WTC11 (cell line): ENCODE measurements around the gene EPHA6. TPM values are rescaled to one million over a fixed set of nuclear protein-coding genes. Genes with fewer than 3 reads are reported as not detected.

Source experiments
- ATAC-seq: fragments of 200-7000 bp; cut with Tn5 transposase; 2 replicates; pipeline ENCODE4 v1.10.0; 2021; ENCODE audit warnings: mild to moderate bottlenecking, moderate library complexity
- CTCF ChIA-PET: fragments of 300-600 bp; sonication (Branson Sonifier 250); formaldehyde crosslinking; loops from one replicate; lab custom pipeline; 2021; ENCODE audit warnings: antibody characterized with exemption; lab: Charles Lee
- POLR2A ChIA-PET: fragments of 350-600 bp; sonication (Branson Sonifier 250); formaldehyde crosslinking; loops from one replicate; lab custom pipeline; 2021; ENCODE audit warnings: antibody characterized with exemption; lab: Charles Lee
- DNase-seq: peaks from one replicate; pipeline ENCODE4 v3.0.0; 2021; ENCODE audit warnings: low spot score
- H3K27ac Mint-ChIP-seq: 2 replicates; pipeline ENCODE4 v1.8.0; 2021; ENCODE audit warnings: mixed read lengths
- H3K27me3 Mint-ChIP-seq: 2 replicates; pipeline ENCODE4 v1.8.0; 2021; ENCODE audit warnings: low read depth, mild to moderate bottlenecking, moderate library complexity, mixed read lengths
- H3K36me3 Mint-ChIP-seq: 2 replicates; pipeline ENCODE4 v1.8.0; 2021; ENCODE audit warnings: mixed read lengths
- H3K4me1 Mint-ChIP-seq: 2 replicates; pipeline ENCODE4 v1.8.0; 2022; ENCODE audit warnings: mixed read lengths
- H3K4me3 Mint-ChIP-seq: 2 replicates; pipeline ENCODE4 v1.8.0; 2021; ENCODE audit warnings: mild to moderate bottlenecking, moderate library complexity, mixed read lengths
- H3K9me3 Mint-ChIP-seq: 2 replicates; pipeline ENCODE4 v1.8.0; 2021; ENCODE audit warnings: mixed read lengths
- ARID4B ChIP-seq: sonication (generic); formaldehyde crosslinking; IDR thresholded peaks from 2 replicates; pipeline ENCODE4 v1.8.0; 2023; ENCODE audit warnings: missing genetic modification reagents, mild to moderate bottlenecking, borderline replicate concordance
- CTCF ChIP-seq: fragments of 200-600 bp; IDR thresholded peaks from 2 replicates; pipeline ENCODE4 v1.8.0; 2022; ENCODE audit warnings: antibody characterized with exemption
- FOXP1 ChIP-seq: sonication (generic); formaldehyde crosslinking; IDR thresholded peaks from 2 replicates; pipeline ENCODE4 v1.8.0; 2022; ENCODE audit warnings: missing genetic modification reagents, mild to moderate bottlenecking, moderate library complexity, borderline replicate concordance
- FOXP4 ChIP-seq: sonication (generic); formaldehyde crosslinking; IDR thresholded peaks from 2 replicates; pipeline ENCODE4 v1.8.0; 2022; ENCODE audit warnings: mild to moderate bottlenecking, missing genetic modification reagents
- GRHL2 ChIP-seq: fragments of 250-450 bp; sonication (Bioruptor Pico); IDR thresholded peaks from 2 replicates; pipeline ENCODE4 v1.8.0; 2022; ENCODE audit warnings: mild to moderate bottlenecking, moderate library complexity; ENCODE audit not compliant: insufficient replicate concordance, severe bottlenecking
- HMGA2 ChIP-seq: fragments of 250-450 bp; sonication (Bioruptor Pico); IDR thresholded peaks from 2 replicates; pipeline ENCODE4 v1.4.0; 2021; ENCODE audit warnings: mild to moderate bottlenecking, moderate library complexity
- JAZF1 ChIP-seq: fragments of 250-450 bp; sonication (Bioruptor Pico); IDR thresholded peaks from 2 replicates; pipeline ENCODE4 v1.9.0; 2021; ENCODE audit warnings: moderate library complexity, mild to moderate bottlenecking, inconsistent platforms
- KAT7 ChIP-seq: sonication (generic); formaldehyde crosslinking; IDR thresholded peaks from 2 replicates; pipeline ENCODE4 v1.8.1; 2023; ENCODE audit warnings: missing genetic modification reagents, mild to moderate bottlenecking, borderline replicate concordance
- NFATC4 ChIP-seq: fragments of 250-450 bp; sonication (Bioruptor Pico); IDR thresholded peaks from 2 replicates; pipeline ENCODE4 v1.9.0; 2021; ENCODE audit warnings: mild to moderate bottlenecking
- NFE2L1 ChIP-seq: sonication (generic); formaldehyde crosslinking; IDR thresholded peaks from 2 replicates; pipeline ENCODE4 v1.8.1; 2023; ENCODE audit warnings: missing genetic modification reagents
- OVOL2 ChIP-seq: fragments of 250-450 bp; sonication (Bioruptor Pico); IDR thresholded peaks from 2 replicates; pipeline ENCODE4 v1.9.0; 2021; ENCODE audit warnings: mild to moderate bottlenecking, borderline replicate concordance
- PRDM15 ChIP-seq: sonication (generic); formaldehyde crosslinking; IDR thresholded peaks from 2 replicates; pipeline ENCODE4 v1.8.0; 2022; ENCODE audit warnings: missing genetic modification reagents
- RORB ChIP-seq: fragments of 250-450 bp; sonication (Bioruptor Pico); IDR thresholded peaks from 2 replicates; pipeline ENCODE4 v1.9.0; 2021; ENCODE audit warnings: mild to moderate bottlenecking
- SP1 ChIP-seq: sonication (generic); formaldehyde crosslinking; conservative IDR thresholded peaks from 2 replicates; pipeline ENCODE4 v1.8.1; 2022; ENCODE audit warnings: missing genetic modification reagents
- TCF7 ChIP-seq: sonication (generic); formaldehyde crosslinking; IDR thresholded peaks from 2 replicates; pipeline ENCODE4 v1.8.0; 2022; ENCODE audit warnings: mild to moderate bottlenecking, low read depth, missing genetic modification reagents, moderate library complexity
- TEAD1 ChIP-seq: sonication (generic); formaldehyde crosslinking; IDR thresholded peaks from 2 replicates; pipeline ENCODE4 v1.8.0; 2022; ENCODE audit warnings: mild to moderate bottlenecking, missing genetic modification reagents
- TEAD4 ChIP-seq: sonication (generic); formaldehyde crosslinking; IDR thresholded peaks from 2 replicates; pipeline ENCODE4 v1.8.0; 2022; ENCODE audit warnings: mild to moderate bottlenecking, missing genetic modification reagents
- ZNF121 ChIP-seq: sonication (generic); formaldehyde crosslinking; IDR thresholded peaks from 2 replicates; pipeline ENCODE4 v1.8.0; 2023; ENCODE audit warnings: missing genetic modification reagents
- ZNF219 ChIP-seq: sonication (generic); formaldehyde crosslinking; IDR thresholded peaks from 2 replicates; pipeline ENCODE4 v1.8.0; 2023; ENCODE audit warnings: missing genetic modification reagents, mild to moderate bottlenecking, borderline replicate concordance
- total RNA-seq: library from RNA; stranded (reverse); gene quantifications from 3 replicates; pipeline ENCODE4 v1.2.3, GENCODE V29; 2021

The EPHA6 gene
- total RNA-seq, 1 experiment from 2014 or later, result 2.1 TPM

- Mint-ChIP-seq H3K27me3 (no peaks in the 10 kb centered on the region), H3K36me3 (no peaks in the 10 kb centered on the region), H3K27ac (no peak overlapping the region), H3K9me3 (no peaks in the 10 kb centered on the region), H3K4me1 (peaks cover 33% of the 10 kb centered on the region), H3K4me3 (no peak overlapping the region)
- POLR2A ChIA-PET, result no interaction called here
- DNase-seq (no peak), ATAC-seq (no peak)
- TF ChIP-seq FOXP1 (CRISPR knock-in tag), result no peak
- no peak for TF ChIP-seq ARID4B (CRISPR knock-in tag)
- no peak for TF ChIP-seq CTCF
- no peak for TF ChIP-seq NFE2L1 (CRISPR knock-in tag)
- TF ChIP-seq PRDM15 (CRISPR knock-in tag), result no peak
- no peak for TF ChIP-seq JAZF1 (CRISPR knock-in tag)
- no peak for TF ChIP-seq RORB
- TF ChIP-seq NFATC4 (CRISPR knock-in tag), result no peak
- no peak for TF ChIP-seq GRHL2 (CRISPR knock-in tag)
- no peak for TF ChIP-seq KAT7 (CRISPR knock-in tag)
- TF ChIP-seq HMGA2, result no peak
- no peak for TF ChIP-seq ZNF219
- no peak for TF ChIP-seq TEAD4
- no peak for TF ChIP-seq OVOL2 (CRISPR knock-in tag)
- no peak for TF ChIP-seq TCF7 (CRISPR knock-in tag)
- no peak for TF ChIP-seq ZNF121
- no peak for TF ChIP-seq SP1 (CRISPR knock-in tag)
- no peak for TF ChIP-seq TEAD1
- no peak for TF ChIP-seq FOXP4 (CRISPR knock-in tag)
- CTCF ChIA-PET, result no interaction called here
Measured at GRCh38 chr3:97121386-97121785, 307.0 kb downstream of the EPHA6 start.
